Thyroid gland (tissue), 4 donors: ENCODE results near the gene PPP4R1.

Experiments
- POLR2A ChIP-seq, 2 donors: fragments of 450-650 bp; IDR thresholded peaks; one replicate each; pipeline ENCODE4 v1.6.1; 2017; ENCODE audit warnings: antibody characterized with exemption in 2 of 2, mild to moderate bottlenecking in 2 of 2, moderate library complexity in 1 of 2
- TF ChIP-seq, protein P1 (sequence below), 6 experiments: fragments of 200-600 bp in 3 of 6; fragments of 450-650 bp in 3 of 6; sonication (generic) in 3 of 6; IDR thresholded peaks; one replicate each; pipeline ENCODE4 v1.5.1; 2016 to 2019; ENCODE audit warnings: antibody characterized with exemption in 6 of 6, mild to moderate bottlenecking in 2 of 6, inconsistent platforms in 1 of 6, moderate library complexity in 1 of 6

DNA sequence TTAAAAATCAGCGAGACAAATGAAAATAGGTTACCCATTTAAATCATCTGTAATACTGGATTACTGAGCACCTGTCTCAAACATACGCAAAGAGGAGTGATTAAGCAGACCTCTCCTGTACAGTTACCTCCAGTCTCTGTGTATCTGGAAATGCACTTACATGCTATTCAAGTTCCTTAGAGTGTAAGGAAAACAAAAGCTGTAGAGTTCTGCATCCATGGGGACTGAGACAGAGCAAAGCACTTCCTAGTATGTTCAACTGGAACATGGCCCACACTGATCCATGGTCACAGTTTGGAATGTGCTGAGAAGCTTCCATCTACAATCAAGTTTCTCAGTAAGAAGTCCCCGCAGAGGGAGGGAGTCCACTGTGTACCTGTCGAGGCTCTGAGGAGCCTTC lies 63.9 kb downstream of the PPP4R1 start:
- TF ChIP-seq, protein P1, sequence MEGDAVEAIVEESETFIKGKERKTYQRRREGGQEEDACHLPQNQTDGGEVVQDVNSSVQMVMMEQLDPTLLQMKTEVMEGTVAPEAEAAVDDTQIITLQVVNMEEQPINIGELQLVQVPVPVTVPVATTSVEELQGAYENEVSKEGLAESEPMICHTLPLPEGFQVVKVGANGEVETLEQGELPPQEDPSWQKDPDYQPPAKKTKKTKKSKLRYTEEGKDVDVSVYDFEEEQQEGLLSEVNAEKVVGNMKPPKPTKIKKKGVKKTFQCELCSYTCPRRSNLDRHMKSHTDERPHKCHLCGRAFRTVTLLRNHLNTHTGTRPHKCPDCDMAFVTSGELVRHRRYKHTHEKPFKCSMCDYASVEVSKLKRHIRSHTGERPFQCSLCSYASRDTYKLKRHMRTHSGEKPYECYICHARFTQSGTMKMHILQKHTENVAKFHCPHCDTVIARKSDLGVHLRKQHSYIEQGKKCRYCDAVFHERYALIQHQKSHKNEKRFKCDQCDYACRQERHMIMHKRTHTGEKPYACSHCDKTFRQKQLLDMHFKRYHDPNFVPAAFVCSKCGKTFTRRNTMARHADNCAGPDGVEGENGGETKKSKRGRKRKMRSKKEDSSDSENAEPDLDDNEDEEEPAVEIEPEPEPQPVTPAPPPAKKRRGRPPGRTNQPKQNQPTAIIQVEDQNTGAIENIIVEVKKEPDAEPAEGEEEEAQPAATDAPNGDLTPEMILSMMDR (IDR thresholded peaks at IDR 0.05), result no peak
- TF ChIP-seq POLR2A (IDR thresholded peaks at IDR 0.05), result no peak
